NB4 (cell line): ENCODE results near the gene SNRPB2.

Experiments used
- TF ChIP-seq, protein P1 (sequence below): IDR thresholded peaks from one replicate; pipeline ENCODE4 v1.5.1; 2012; ENCODE audit warnings: low read depth, low read length
- TF ChIP-seq, protein P2 (sequence below): IDR thresholded peaks from 2 replicates; pipeline ENCODE4 v1.6.1; 2011; ENCODE audit warnings: low read depth, low read length

DNA sequence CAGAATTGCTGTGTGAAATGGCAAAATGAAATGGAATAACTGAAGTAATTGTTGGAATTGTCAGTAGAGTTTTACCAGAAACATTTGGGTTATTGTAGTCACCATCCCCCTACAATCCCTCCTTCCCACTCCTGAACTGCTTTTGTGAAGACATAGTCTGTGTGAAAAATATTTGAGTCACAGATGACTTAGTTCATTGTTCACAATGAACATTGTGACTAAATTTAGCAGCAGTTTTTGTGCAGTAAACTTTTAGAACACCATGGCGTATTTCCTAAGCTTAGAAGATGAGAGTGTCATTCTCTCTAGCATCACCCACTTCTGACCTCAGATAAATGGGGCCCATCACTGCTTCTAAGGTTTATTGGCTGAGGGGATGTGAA, 29.3 kb downstream of the SNRPB2 start:
- TF ChIP-seq, protein P1, sequence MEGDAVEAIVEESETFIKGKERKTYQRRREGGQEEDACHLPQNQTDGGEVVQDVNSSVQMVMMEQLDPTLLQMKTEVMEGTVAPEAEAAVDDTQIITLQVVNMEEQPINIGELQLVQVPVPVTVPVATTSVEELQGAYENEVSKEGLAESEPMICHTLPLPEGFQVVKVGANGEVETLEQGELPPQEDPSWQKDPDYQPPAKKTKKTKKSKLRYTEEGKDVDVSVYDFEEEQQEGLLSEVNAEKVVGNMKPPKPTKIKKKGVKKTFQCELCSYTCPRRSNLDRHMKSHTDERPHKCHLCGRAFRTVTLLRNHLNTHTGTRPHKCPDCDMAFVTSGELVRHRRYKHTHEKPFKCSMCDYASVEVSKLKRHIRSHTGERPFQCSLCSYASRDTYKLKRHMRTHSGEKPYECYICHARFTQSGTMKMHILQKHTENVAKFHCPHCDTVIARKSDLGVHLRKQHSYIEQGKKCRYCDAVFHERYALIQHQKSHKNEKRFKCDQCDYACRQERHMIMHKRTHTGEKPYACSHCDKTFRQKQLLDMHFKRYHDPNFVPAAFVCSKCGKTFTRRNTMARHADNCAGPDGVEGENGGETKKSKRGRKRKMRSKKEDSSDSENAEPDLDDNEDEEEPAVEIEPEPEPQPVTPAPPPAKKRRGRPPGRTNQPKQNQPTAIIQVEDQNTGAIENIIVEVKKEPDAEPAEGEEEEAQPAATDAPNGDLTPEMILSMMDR: no peak
- TF ChIP-seq, protein P2, sequence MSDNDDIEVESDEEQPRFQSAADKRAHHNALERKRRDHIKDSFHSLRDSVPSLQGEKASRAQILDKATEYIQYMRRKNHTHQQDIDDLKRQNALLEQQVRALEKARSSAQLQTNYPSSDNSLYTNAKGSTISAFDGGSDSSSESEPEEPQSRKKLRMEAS: no peak
